ENCODE measurements around the gene CSTPP1. TPM values are rescaled to one million over a fixed set of nuclear protein-coding genes. Genes with fewer than 3 reads are reported as not detected.
A peak's percentile ranks its signal among the peaks of the same experiment; 100 is the strongest.
"Not testable (repeated sequence)": the region's sequence is repeated elsewhere in the genome, so short reads cannot be mapped to it uniquely, and the experiment has no call there.

Gene CSTPP1
- total RNA-seq, 1 donor from 2014 or later = 31.5 TPM

DNA sequence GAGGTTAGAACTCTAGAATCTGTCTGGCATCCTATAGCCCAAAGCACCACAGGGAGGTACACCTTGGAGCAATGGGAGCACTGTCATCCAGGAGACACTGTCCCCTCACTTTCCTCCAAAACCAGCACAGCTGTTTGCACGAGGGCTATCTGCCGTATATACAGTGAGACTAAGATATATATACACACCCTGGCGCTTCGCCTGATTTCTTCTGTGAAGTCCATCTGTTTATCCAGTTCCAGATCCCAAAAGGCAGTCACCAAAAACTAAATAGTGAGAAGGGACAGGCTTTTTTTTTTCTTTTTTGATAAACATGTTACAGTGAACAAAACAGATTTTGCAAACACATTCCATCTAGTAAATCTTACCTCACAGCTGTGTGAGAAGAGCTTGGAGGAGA is 171.7 kb downstream of the CSTPP1 start:
- Histone ChIP-seq H3K36me3 (ENCODE audit: control insufficient read depth, insufficient read depth, low read length) (no peaks in the 10 kb centered on the region), H3K27me3 (ENCODE audit: control insufficient read depth, insufficient read depth, low read length) (no peaks in the 10 kb centered on the region), H3K4me3 (ENCODE audit: low read depth, low read length) (no peak overlapping the region)
- no peak for DNase-seq (ENCODE audit: low read depth)
- TF ChIP-seq, protein P1, sequence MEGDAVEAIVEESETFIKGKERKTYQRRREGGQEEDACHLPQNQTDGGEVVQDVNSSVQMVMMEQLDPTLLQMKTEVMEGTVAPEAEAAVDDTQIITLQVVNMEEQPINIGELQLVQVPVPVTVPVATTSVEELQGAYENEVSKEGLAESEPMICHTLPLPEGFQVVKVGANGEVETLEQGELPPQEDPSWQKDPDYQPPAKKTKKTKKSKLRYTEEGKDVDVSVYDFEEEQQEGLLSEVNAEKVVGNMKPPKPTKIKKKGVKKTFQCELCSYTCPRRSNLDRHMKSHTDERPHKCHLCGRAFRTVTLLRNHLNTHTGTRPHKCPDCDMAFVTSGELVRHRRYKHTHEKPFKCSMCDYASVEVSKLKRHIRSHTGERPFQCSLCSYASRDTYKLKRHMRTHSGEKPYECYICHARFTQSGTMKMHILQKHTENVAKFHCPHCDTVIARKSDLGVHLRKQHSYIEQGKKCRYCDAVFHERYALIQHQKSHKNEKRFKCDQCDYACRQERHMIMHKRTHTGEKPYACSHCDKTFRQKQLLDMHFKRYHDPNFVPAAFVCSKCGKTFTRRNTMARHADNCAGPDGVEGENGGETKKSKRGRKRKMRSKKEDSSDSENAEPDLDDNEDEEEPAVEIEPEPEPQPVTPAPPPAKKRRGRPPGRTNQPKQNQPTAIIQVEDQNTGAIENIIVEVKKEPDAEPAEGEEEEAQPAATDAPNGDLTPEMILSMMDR (IDR thresholded peaks at IDR 0.05; ENCODE audit: insufficient read depth, low read length, poor library complexity, severe bottlenecking) = no peak

DNA sequence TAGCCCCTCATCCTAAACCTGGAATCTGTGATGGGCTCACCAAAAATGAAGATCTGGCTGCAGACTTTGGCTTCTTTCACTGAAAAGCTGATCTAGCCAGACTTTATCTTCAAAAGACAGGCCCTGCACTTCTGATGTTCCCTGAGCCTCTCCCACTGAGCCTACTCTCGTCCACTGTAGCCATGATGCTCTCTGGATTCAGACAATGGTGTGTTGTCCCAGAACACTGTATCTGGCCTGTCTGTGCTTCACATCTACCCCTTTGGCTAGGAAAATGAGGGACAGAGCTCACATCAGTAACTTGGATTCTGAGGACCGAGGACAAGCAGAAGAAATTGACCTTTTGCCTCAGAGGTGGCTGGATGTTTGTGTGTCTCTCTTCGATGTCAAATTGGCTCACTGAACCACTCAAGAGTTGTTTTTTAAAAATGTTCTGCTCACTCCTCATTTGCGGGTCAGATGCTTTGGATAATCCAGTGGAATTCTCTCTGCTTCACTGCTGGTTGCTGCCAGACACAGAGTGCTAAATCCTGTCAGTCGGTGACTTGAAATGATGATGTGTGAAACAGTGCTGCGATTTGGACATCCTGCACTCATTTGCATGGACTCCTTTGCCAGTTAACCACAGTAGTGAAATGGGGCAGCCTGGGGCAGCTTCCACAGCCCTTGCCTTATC is 172.6 kb downstream of the CSTPP1 start:
- DNase-seq (ENCODE audit: low read depth) = no peak
- Histone ChIP-seq H3K4me3 (ENCODE audit: low read depth, low read length) (no peak overlapping the region), H3K27me3 (ENCODE audit: control insufficient read depth, insufficient read depth, low read length) (no peaks in the 10 kb centered on the region), H3K36me3 (ENCODE audit: control insufficient read depth, insufficient read depth, low read length) (no peaks in the 10 kb centered on the region)
- TF ChIP-seq, protein P1 (IDR thresholded peaks at IDR 0.05; ENCODE audit: insufficient read depth, low read length, poor library complexity, severe bottlenecking) = no peak

DNA sequence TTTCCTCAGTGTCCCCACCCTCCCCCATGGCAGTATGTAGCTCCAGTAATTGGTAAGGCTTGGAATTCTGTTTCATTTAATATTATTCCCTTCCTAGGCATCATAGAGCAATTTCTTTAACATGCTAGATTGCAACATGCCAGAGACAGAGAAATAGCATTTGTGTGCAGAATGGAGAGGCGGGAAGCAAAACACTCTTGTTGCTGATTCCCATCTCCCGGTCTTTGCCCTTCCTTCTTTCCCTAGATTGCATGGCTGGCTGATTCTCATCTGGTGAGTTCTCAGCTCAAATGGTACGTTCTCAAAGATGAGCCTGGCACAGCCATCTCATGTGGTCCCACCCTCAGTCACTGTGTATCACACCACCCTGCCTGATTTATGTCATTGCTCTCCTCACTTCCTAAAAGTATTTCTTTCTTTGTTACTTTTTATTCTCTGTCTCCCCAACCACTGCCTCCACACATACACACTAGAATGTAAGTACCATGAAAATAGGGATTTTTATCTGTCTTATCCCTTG is 173.2 kb downstream of the CSTPP1 start:
- no peak overlapping the region for H3K4me3 ChIP-seq (ENCODE audit: low read depth, low read length)
- no peaks in the 10 kb centered on the region for H3K36me3 ChIP-seq (ENCODE audit: control insufficient read depth, insufficient read depth, low read length)
- H3K27me3 ChIP-seq (ENCODE audit: control insufficient read depth, insufficient read depth, low read length) = no peaks in the 10 kb centered on the region
- DNase-seq (ENCODE audit: low read depth) = no peak
- TF ChIP-seq, protein P1 (IDR thresholded peaks at IDR 0.05; ENCODE audit: insufficient read depth, low read length, poor library complexity, severe bottlenecking) = no peak

DNA sequence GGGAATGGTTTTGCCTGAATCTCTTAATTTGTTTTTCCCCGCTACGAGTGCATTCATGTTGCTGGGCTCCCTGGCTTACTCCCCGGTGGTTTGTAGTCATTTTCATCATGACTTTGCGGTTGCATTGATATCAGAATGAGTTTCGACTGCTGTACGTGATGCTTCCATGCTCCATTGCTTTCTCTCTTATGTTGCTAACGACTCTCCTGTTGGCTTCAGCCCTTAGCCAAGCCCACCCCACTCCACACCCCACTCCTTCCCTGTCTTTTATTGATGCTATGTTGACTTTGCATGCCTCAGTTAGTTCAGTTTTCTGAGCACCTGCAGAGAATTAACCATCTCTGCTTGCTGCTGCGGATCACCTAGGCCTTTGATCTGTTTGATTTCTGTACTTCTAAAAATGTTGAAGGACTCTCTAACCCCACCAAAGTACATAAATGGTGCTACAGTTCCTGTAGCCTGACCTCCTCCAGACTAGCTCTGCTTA is 174.8 kb downstream of the CSTPP1 start:
- TF ChIP-seq, protein P1 (IDR thresholded peaks at IDR 0.05; ENCODE audit: insufficient read depth, low read length, poor library complexity, severe bottlenecking) = no peak
- no peak overlapping the region for H3K4me3 ChIP-seq (ENCODE audit: low read depth, low read length)
- no peaks in the 10 kb centered on the region for H3K36me3 ChIP-seq (ENCODE audit: control insufficient read depth, insufficient read depth, low read length)
- peak; percentile 19 for DNase-seq (ENCODE audit: low read depth)
- H3K27me3 ChIP-seq (ENCODE audit: control insufficient read depth, insufficient read depth, low read length) = no peaks in the 10 kb centered on the region

DNA sequence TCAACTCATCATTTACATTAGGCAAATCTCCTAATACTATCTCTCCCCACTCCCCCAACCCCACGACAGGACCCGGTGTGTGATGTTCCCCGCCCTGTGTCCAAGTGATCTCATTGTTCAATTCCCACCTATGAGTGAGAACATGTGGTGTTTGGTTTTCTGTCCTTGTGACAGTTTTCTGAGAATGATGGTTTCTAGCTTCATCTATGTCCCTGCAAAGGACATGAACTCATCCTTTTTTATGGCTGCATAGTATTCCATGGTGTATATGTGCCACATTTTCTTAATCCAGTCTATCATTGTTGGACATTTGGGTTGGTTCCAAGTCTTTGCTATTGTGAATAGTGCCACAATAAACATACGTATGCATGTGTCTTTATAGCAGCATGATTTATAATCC is 176.4 kb downstream of the CSTPP1 start:
- not testable (repeated sequence) for DNase-seq (ENCODE audit: low read depth); H3K4me3 ChIP-seq (ENCODE audit: low read depth, low read length)

DNA sequence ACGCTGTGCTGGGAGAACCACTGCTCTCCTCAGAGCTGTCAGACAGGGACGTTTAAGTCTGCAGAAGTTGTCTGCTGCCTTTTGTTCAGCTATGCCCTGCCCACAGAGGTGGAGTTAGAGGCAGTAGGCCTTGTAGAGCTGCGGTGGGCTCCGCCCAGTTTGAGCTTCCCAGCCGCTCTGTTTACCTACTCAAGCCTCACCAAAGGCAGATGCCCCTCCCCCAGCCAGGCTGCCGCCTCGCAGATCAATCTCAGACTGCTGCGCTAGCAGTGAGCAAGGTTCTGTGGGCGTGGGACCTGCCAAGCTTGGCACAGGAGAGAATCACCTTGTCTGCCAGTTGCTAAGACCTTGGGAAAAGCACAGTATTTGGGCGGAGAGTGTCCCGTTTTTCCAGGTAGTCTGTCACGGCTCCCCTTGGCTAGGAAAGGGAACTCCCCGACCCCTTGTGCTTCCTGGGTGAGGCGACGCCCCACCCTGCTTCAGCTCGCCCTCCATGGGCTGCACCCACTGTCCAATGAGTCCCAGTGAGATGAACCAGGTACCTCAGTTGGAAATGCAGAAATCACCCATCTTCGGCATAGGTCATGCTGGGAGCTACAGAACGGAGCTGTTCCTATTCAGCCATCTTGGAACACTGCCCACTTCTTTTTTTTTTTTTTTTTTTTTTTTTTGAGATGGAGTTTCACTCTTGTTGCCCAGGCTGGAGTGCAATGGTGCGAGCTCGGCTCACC is 182.6 kb downstream of the CSTPP1 start:
- not testable (repeated sequence) for DNase-seq (ENCODE audit: low read depth); H3K36me3 ChIP-seq (ENCODE audit: control insufficient read depth, insufficient read depth, low read length); H3K4me3 ChIP-seq (ENCODE audit: low read depth, low read length); H3K27me3 ChIP-seq (ENCODE audit: control insufficient read depth, insufficient read depth, low read length)

More for the DNA sequence above, 176.4 kb downstream of the CSTPP1 start:
- not testable (repeated sequence) for H3K36me3 ChIP-seq (ENCODE audit: control insufficient read depth, insufficient read depth, low read length); H3K27me3 ChIP-seq (ENCODE audit: control insufficient read depth, insufficient read depth, low read length)

Data from kidney epithelial cell (primary cell).